Kidney tubule cell (primary cell): Measurements from ENCODE around the gene BCAP29.

Experiments
- DNase-seq: peaks from one replicate; pipeline ENCODE4 v3.0.0-alpha.2; 2018; ENCODE audit warnings: low spot score

Gene BCAP29

DNA sequence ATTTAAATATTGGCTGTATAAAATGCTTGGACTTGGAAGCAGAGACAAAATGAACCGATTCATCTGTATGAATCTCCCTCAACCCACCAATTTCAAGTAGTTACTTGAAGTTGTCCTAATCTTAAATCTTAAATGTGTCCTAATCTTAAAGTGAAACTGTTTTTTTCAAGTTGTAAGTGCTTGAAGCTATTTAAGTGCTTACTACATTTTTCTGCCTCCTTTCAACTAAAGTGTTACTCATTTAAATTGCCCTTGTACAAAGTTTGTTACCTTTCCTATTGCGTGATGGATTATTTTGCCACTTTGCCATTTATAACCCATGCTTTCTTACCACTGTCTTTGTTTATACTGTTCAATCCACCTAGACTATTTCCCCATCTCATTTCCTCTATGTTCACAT, 2.8 kb downstream of the BCAP29 start:
- DNase-seq: no peak

DNA sequence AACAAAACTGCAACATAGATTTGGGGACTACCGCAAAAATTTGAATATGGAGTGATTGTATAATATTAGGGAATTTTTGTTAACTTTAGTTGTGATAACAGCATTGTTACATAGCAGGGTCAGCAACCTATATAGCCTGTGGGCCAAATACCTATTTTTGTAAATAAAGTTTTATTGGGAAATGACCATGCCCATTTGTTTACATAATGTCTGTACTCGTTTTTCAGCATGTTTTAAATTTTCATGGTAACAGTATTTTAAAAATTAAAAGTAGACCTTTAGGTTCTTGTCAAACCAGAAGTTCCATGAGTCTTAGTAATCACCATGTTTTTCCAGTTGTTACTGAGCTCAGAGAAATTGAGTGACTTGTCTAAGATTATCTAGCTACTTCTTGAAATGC, 4.7 kb downstream of the BCAP29 start:
- DNase-seq: no peak

DNA sequence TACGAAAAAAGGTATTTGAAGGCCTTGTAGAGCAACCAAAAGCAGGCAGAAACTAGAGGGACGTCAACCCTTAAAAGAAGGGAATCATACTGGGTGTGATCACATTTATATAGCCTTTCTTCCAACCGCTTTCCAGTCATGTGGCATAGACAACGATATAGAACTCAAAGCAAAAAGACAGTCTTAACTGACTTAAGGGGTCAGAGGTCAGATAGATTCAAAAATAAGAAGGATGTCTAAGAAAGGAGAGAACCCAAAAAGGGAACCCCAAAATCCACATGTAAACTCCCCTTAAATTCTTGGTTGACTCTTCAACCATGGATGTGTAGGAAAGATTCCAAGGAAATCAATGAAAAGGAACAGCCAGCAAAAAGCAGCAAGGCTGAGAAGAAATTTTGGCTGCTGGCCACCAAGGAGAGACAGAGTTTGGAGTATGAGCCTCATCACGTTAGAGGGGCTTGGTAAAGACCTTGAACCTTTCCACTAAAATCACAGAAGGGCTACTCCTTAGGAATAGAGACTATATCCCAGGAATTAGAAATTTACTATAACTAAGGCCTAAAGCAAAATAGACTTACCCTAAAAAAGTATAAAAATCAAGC, 8.6 kb downstream of the BCAP29 start:
- DNase-seq: no peak

DNA sequence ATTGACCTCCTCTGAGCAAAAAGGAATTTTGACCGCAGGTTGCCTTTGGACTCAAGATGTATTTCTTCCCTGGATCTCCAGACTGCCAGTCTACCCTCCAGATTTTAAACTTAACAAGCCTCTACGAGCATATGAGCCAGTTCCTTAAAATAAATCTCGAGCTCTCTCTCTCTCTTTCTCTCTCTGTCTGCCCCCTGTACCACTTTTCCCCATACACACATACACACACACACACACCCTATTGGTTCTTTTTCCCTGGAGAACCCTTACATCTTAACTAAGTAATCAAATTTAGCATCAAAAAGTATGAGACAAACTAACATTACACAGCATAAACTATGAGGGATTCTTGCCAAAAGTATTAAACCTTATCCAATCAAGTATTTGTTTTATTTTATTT, 11.4 kb downstream of the BCAP29 start:
- DNase-seq: no peak

- no peak for DNase-seq
Observed at GRCh38 chr7:107592361-107593024, 12.4 kb downstream of the BCAP29 start.

DNA sequence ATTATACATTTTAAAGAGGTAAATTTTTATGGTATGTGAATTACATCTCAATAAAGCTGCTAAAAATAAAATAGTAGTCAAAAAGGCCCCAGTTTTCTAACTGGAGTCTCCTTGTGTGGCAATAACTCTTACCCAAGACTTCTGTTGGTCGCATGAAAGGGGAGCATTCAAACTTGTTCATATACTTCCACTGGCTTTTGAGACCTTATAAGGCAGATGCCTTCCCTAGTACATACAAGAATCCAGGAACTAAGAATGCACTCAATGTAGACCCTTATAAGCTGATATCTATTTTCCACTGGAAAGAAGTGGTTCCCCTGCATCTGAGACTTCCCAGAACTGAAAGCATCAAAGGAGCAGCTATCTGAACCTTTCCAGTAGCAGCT, 13.0 kb downstream of the BCAP29 start:
- no peak for DNase-seq

GRCh38 chr7:107594961-107595737, 15.1 kb downstream of the BCAP29 start:
- peak; percentile 92 for DNase-seq

DNA sequence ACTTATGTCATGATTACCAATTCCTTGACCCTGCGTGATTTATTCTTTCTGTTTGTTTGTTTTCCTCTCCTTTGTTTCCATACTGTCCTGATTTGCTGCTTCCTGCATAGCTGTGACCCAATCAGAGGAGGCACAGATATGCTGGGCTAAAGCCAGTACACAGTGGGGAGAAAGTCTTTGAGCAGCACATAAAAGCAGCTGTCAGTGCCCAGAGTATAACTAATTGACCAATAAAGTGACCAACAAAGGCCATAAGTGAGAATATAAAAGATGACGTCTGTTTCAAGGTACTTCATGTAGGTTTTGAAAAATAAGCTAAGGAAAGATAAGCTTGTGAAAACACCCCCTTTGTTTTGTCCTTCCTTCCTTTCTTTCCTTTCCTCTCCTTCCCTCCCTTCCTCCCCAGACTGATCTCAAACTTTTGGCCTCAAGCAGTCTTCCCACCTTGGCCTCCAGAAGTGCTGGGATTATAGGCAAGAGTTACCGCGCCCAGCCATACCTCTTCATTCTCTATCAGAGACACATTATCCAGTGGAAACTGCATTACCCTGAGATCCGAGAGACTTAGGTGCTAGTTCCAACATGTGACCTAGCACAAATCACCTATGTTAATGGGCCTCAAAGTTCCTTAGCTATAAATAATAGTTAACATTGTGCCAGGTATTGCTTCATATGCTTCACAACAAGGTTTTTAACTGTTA, 17.0 kb downstream of the BCAP29 start:
- DNase-seq: no peak

GRCh38 chr7:107597582-107597916, 17.5 kb downstream of the BCAP29 start:
- no peak for DNase-seq

GRCh38 chr7:107597953-107598352, 17.9 kb downstream of the BCAP29 start:
- DNase-seq: no peak

DNA sequence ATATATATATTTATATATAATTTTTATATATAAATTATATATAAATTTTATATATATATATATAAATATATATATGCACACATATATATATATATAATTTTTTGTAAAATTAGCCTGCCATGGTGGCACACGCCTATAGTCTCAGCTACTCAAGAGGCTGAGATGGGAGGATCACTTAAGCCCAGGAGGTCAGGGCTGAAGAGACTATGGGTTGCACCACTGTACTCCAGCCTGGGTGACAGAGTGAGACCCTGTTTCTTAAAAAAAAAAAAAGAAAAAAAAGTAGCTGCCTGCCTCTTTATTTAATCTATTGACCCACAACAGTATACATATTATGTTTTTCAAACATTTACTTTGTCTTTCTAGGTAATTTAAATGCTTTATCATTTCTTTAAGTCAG, 19.2 kb downstream of the BCAP29 start:
- DNase-seq: no peak

- DNase-seq: no peak
Observed at GRCh38 chr7:107600816-107601215, 20.8 kb downstream of the BCAP29 start.

- no peak for DNase-seq
Observed at GRCh38 chr7:107605218-107605815, 25.3 kb downstream of the BCAP29 start.

- DNase-seq: no peak
Observed at GRCh38 chr7:107606303-107606702, 26.3 kb downstream of the BCAP29 start.

DNA sequence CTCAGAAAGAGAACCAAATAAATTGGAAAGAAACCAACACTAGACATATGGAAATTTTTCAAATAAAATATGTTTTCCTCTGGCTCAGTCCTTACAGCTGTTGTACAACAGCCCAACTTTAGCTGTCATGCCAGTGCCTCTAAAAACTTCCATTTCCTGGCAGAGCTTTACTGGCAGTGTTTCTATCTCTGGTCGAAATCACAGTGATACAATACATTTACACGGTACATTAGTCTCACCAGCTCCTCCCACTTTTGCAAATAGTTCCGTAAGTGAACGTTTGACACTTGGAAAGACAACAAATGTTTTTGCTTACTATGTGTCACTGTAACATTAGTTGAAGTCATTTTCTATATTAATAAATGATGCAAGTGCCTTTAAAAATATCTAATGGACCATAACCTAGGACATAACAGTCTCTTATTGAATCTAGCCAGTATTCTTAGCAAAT, 29.8 kb downstream of the BCAP29 start:
- no peak for DNase-seq

- DNase-seq: no peak
Observed at GRCh38 chr7:107610323-107610722, 30.3 kb downstream of the BCAP29 start.

DNA sequence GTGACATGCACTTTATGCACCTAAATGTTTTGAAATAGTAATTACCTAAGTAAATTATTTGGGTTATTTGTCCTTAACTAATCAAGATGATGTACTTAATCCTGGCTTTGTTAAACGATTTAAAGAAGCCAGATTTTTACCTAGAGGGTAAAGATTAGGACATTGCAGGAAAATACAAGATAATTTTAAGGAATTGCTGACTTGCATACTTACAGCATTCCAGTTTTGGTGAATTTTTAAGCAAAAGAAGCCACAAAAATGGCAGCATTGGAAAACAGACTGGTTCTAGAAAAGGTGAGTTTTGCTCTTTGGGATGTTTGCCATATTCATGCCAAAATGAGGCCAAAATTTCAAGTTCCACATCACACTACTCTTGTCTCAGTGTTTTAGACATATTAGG, 33.4 kb downstream of the BCAP29 start:
- no peak for DNase-seq

DNA sequence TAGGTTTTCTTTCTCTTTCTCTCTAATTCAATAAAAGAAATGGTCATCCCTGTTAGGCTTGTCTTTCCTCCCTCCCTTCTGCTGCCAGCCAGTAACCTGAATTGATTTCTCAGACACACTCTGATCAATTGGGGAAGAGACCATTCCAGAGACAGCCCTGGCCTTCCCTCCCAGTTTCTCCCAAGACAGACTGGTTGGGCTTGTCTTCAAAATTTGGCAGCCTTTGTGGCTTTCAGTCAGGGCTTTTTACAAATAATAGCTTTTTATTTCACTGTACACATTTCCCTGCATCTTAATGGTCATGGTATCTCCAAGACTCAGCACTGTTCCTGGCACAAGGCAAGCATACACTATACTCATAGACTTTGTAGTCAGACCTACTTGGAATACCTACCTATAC, 33.9 kb downstream of the BCAP29 start:
- no peak for DNase-seq

- DNase-seq: peak; percentile 41
Observed at GRCh38 chr7:107614425-107614824, 34.4 kb downstream of the BCAP29 start.

- peak; percentile 29 for DNase-seq
Observed at GRCh38 chr7:107615910-107616680, 36.0 kb downstream of the BCAP29 start.

DNA sequence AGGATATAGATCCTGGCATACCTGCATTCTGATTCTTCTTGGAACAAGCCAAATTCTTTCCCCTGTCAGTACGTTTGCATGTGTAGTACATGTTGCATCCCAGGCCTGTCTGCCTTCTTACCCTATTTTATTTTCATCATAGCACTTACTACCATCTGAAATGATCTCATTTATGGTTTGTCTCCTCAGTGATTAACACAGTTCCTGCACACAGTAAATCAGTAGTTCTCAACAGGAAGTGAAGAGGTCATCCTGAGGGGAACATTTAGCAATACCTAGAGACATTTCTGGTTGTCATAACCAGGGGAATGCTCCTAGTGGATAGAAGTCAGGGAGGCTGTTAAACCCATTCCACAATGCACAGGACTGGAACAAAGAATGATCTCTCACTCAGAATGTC, 42.4 kb downstream of the BCAP29 start:
- peak; percentile 93 for DNase-seq

DNA sequence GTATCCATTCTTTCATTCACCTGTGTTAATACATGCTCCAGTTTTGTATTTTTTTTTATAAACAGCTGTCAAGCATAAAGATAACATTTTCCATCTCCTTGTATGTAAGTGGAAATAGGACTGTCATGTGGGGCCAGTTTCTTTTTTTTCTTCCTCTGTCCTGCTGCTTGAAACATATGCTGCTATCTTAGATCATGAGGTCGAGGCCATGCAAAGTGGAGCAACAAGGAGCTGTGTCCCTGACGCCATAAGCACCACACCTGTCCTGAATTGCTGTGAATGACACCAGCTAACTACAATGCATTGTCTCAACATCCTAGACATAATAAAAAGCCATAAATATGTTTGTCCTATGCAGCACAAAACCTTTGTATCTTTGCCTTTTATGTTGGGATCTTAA, 42.8 kb downstream of the BCAP29 start:
- DNase-seq: no peak
